GM04504 (cell line): ENCODE data around the gene IMMP2L.
A peak's percentile ranks its signal among the peaks of the same experiment; 100 is the strongest.

Source experiments
- DNase-seq: peaks from one replicate; pipeline ENCODE4 v3.0.0-alpha.2; 2012; ENCODE audit warnings: low read depth

Gene IMMP2L

DNA sequence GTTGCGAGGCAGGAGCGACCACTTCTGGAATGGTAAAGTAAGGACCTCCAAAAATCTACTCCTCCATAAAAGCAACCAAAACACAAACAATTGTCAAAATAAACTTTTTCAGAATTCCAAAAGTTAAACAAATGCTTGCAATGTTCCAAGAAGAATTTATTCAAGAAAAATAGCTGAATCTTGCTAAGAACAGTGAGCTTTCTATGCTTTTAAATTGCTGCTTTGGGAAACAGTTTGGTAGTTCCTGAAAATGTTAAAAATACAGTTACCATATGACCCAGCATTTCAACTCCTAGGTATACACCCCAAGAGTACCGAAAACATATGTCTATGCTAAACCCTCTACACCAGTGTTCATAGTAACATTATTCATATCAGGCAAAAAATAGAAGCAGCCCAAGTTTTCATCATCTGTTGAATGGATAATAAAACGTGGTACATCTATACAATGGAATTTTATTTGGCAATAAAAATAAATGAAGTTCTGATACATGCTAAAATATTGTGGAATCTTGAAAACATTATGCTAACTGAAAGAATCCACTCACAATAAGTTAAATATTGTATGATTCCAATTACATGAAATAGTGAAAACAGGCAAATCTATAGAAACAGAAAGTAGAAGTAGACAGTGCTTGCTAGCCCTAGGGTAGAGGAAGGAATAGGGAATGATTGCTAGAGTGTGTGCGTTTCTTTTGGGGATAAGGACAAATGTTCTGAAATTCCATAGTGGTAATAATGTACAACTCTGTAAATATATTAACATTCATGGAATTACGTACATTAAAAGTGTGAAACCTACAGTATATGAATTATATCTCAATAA, 414.4 kb downstream of the IMMP2L start:
- no peak for DNase-seq

DNA sequence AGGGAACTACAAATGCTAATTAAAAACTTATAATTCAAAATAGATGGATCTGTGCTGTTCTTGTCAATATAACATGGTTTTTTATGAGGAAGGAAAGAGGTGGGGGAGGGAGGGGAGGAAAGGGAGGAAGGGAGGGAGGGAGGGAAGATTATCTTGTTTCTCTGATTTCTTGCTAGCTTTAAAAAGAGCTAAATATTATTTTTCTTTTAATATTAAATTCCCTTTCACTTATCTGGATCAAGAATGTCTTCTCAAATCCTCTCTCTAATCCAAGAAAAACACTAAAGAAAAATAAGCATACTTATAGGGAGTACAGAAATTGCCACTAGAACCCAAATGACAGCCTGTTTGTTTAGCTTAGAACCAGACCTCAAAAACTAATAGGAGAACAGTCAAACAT, 416.2 kb downstream of the IMMP2L start:
- no peak for DNase-seq

GRCh38 chr7:111145472-111145871, 416.8 kb downstream of the IMMP2L start:
- no peak for DNase-seq

DNA sequence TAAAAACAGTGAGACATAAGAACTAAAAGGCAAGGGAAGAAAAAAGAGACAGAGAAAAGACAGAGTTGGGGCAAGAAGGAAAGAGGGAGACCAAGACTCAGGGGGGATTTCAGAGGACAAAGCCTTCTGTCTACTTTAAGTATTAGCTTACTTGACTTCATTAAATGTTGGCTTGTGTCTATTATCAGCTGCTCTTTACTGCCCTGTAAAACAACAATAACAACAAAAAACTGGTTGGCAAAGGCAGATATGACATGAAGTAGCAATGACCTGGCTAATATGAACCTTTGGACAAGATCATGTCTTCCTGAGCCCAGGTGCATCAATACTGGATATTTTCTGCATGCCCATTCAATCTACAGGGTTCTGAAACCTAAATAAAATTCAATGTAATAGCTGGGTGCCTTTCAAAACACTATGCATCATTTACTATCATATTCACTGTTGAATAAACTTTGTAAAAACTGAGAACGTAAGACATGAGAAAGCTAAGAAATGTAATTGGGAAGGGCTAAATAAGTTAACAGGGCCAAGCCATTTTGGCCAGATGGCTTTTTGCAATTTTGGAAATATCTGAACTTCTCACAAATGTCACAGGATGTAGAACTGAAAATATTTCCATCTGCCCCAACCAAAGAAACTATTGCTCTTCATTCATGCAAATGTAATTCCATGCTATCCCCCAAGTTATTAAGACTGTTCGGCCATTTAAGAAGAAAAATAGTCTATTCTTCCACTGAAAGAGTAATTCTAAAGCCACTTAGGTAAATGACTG, 422.0 kb downstream of the IMMP2L start:
- no peak for DNase-seq

DNA sequence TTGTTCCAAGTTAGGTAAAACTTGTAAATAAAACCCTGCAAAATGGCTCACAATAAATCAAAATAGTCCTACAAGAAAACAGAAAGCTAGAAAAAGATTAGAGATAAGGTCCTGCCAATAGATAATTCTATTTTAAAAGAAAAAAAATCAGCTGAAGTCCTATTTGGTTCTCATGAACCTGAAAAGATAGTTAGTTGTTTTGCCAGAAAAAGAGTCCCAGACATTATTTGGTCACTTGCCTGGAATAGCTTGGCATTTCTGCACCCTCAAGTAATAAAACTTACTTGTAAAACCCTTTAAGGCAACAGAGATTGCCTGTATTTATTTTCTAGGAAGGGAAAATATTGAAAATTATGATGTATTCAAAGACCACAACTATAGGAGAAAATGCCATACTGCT, 423.7 kb downstream of the IMMP2L start:
- no peak for DNase-seq

DNA sequence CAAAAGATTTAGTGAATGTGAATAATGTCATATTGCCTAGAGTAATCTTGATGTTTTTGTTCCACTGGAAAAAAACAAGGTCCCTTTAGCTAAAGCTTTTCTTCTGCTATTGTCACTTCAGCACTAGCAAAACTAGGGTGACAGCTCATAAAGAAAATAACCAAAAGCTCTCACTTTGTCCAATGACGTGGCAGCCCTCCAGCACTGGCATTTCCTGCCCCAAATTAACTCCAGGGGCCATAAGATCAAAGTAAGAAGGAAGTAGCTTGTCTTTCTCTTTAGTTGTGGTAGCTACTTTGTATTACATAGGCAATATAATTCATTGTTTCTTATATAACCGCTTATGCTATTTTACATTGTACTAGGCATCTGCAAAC, 424.1 kb downstream of the IMMP2L start:
- no peak for DNase-seq

DNA sequence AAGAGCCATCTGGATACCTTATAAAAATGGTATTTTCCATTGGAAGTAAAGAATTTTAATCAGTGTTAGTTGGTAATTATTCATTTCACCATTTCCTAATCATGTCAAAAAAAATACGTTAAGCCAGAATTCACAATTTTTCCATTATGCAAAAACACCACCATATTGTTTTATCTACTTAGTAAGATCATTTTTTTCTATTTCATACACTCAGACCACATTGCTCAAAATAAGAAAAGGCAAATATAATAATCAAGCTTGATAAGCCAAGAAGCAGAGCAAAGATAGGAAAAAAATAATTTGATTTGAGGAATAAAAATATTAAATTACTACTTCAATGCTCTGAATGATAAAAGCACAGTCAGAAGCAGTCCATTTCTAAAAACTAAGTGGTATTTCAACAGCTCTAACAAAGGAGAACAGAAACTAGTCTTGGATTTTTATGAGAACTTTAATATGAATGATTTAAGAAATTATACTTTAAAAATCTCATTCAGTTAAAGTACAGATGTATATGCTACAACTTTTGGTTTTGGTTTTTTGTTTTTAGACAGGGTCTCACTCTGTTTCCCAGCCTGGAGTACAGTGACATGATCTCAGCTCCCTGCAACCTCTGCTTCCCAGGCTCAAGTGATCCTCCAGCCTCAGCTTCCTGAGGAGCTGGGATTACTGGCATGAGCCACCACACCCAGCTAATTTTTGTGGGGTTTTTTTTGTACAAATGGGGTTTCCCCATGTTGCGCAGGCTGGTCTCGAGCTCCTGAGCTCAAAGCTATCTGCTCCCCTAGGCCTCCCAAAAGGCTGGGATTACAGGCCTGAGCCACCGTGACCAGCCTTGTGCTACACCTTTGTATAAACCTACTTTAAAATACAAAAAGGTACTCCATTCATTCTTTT, 424.7 kb downstream of the IMMP2L start:
- no peak for DNase-seq

GRCh38 chr7:111132833-111133232, 429.5 kb downstream of the IMMP2L start:
- DNase-seq = no peak

GRCh38 chr7:111129435-111129834, 432.9 kb downstream of the IMMP2L start:
- DNase-seq = no peak

DNA sequence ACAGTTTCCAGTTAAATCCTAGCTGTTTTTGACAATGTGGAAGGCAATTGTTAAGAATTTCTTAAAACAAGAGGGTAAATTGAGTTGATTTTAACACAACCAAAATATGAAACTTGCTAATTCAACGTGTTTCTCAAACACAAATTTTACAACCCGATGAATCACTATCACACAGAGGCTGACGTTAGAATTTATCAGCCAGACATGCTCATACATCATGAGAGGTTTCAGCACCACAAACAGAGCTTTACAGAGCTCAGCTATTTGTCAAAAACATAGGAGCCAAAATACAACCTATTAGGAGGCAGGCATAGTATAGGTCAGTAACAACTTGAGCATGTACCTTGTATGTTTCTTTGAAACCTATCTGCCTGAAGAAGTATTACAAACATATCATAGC, 435.3 kb downstream of the IMMP2L start:
- peak; percentile 30 for DNase-seq

DNA sequence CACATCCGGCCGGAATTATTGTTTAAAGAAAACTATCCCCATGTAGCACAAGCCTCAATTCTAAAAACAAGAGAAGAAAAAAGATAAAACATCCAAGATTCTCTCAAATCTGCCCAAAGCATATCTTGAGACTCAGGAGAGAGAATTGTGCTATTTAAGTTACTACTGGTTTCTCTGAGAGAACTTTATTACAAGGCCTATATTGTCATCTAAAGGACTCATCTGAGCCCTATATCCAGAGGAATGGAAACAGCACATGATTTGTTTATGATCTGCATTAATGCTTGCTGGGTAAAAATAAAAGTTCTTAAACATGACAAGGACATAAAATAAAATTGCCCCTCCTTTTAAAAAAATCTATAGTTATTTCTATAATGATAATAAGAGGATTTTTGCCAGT, 446.3 kb downstream of the IMMP2L start:
- no peak for DNase-seq

GRCh38 chr7:111113263-111114017, 448.9 kb downstream of the IMMP2L start:
- DNase-seq = no peak

DNA sequence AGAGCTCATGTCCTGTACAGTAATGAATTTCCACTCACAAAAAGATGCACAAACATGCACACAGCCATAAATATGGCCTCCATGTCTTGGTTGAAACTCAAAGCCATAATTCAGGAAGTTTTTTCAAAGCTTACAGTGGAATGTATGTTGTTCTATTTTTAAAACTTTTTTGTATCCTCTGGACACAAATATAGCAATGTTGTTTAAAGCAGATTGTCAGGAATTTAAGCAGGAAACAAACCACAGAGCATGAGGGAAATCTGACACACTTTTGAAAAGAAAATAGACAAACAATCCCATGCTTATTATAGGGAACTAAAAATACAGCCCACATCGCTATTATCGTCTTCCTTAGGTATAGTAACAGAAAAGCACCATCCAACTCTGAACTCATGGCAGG, 449.9 kb downstream of the IMMP2L start:
- no peak for DNase-seq

DNA sequence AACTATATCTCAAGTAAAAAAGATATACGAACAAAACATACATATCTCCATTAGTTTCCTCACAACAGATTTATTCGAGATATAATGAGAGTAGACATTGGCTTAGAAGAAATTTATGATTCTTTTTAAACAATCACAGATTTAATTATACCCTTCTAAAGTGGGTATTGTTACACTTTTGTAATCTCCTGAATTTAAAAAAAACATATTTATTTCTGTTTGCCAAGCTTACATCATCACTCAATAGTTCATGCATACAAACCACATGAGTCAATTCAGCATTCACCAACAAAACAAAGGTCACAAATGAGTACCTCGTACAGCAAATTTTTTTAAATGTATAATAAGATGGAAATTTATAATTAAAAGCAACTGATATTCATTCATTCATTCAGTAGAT, 453.8 kb downstream of the IMMP2L start:
- no peak for DNase-seq

- no peak for DNase-seq
These were observed 454.3 kb downstream of the IMMP2L start for GRCh38 chr7:111108000-111108399.

GRCh38 chr7:111107579-111107978, 454.7 kb downstream of the IMMP2L start:
- DNase-seq = no peak

GRCh38 chr7:111105269-111105668, 457.0 kb downstream of the IMMP2L start:
- DNase-seq = no peak

GRCh38 chr7:111104710-111105109, 457.6 kb downstream of the IMMP2L start:
- no peak for DNase-seq

- DNase-seq = no peak
These were observed 458.5 kb downstream of the IMMP2L start for GRCh38 chr7:111103678-111104274.

- DNase-seq = no peak
These were observed 459.2 kb downstream of the IMMP2L start for GRCh38 chr7:111103136-111103535.
